ENCODE data around the gene ABLIM2. TPM values are rescaled to one million over a fixed set of nuclear protein-coding genes. Genes with fewer than 3 reads are reported as not detected.
A peak's percentile ranks its signal among the peaks of the same experiment; 100 is the strongest.

Gene ABLIM2
- total and polyA plus RNA-seq, 10 of the 15 experiments (the other 5 are each of a cell fraction or from before 2014, with no cell fraction given): 0.03 to 0.15 (median 0.05) TPM; not detected in 7

- TF ChIP-seq ZNF622 (IDR thresholded peaks at IDR 0.05): no peak
- TF ChIP-seq SUZ12 (IDR thresholded peaks at IDR 0.05; ENCODE audit: unreplicated experiment): peak; percentile 42
Measured at GRCh38 chr4:7939377-7940108, 219.1 kb downstream of the ABLIM2 start, which contains the start of gene AFAP1. Gene AFAP1 (minus strand): TSS chr4:7939861. CDS start chr4:7872078, 67,783 bp downstream.

GRCh38 chr4:7938609-7939376, 219.8 kb downstream of the ABLIM2 start:
- ChIA-PET CTCF (no interaction called here), POLR2A (no interaction called here)
- TF ChIP-seq ZNF622 (IDR thresholded peaks at IDR 0.05): no peak
- no peak for TF ChIP-seq BHLHE40 (IDR thresholded peaks at IDR 0.05; ENCODE audit: borderline replicate concordance in 1 of 2, low read depth in 2 of 2, low read length in 1 of 2)
- no peak for TF ChIP-seq NR2C1 (IDR thresholded peaks at IDR 0.05)
- TF ChIP-seq NBN (IDR thresholded peaks at IDR 0.05): no peak
- no peak for TF ChIP-seq GABPA (IDR thresholded peaks at IDR 0.05; ENCODE audit: low read depth)
- no peak for TF ChIP-seq ATF7 (IDR thresholded peaks at IDR 0.05; ENCODE audit: low read depth)
- TF ChIP-seq HDAC2 (IDR thresholded peaks at IDR 0.05): no peak
- no peak for TF ChIP-seq JUND (IDR thresholded peaks at IDR 0.05; ENCODE audit: low read depth, low read length)
- TF ChIP-seq SRF (IDR thresholded peaks at IDR 0.05; ENCODE audit: low read depth in 2 of 2, low read length in 2 of 2): no peak
- TF ChIP-seq SUZ12 (IDR thresholded peaks at IDR 0.05; ENCODE audit: unreplicated experiment): no peak
- TF ChIP-seq NR2F1 (conservative IDR thresholded peaks at IDR 0.05): no peak
- TF ChIP-seq KLF5 (IDR thresholded peaks at IDR 0.05; ENCODE audit: partially characterized antibody): no peak
- no peak for TF ChIP-seq MYB (IDR thresholded peaks at IDR 0.05; ENCODE audit: borderline replicate concordance, low read depth, low read length)
- TF ChIP-seq CBFB (IDR thresholded peaks at IDR 0.05; ENCODE audit: low read depth): no peak
- TF ChIP-seq ELK1 (IDR thresholded peaks at IDR 0.05; ENCODE audit: low read depth, low read length): no peak
- no peak for TF ChIP-seq POU2F2 (IDR thresholded peaks at IDR 0.05; ENCODE audit: borderline replicate concordance, low read depth, low read length)

More at GRCh38 chr4:7939377-7940108, 219.1 kb downstream of the ABLIM2 start, which contains the start of gene AFAP1:
- H3K4me1 ChIP-seq (ENCODE audit: control insufficient read depth, insufficient read depth, low read length): no peaks in the 10 kb centered on the region; the same call in 1 of the 2 replicates
- no peak within 1 kb of the TSS for H3K9ac ChIP-seq (ENCODE audit: control insufficient read depth, insufficient read depth, low read length)
- WGBS (ENCODE audit: insufficient coverage, insufficient replicate concordance, low lambda C conversion rate, missing lambda C conversion rate): 60% methylated on average over 48 of the region's 96 CpGs
- intact Hi-C loops (cut with micrococcal nuclease; ENCODE audit: unreplicated experiment): no loop called here
- ChIA-PET RAD21 (ENCODE audit: unreplicated experiment) (no interaction called here), CTCF (no interaction called here), SMC1A (ENCODE audit: uncharacterized antibody, unreplicated experiment) (no interaction called here), POLR2A (no interaction called here)
- H3K79me2 ChIP-seq (ENCODE audit: control insufficient read depth, insufficient read depth, low read length): no peaks in the 10 kb centered on the region
- no peak within 1 kb of the TSS for H3K27ac ChIP-seq (ENCODE audit: control insufficient read depth, insufficient read depth)
- in situ Hi-C loops (cut with MboI): no loop called here
- peak within 1 kb of the TSS; percentile 61; the same call in 1 of the 2 replicates for H3K4me3 ChIP-seq
- no TSS peak for BruUV-seq (replicated peaks)
- peak within 1 kb of the TSS; percentile 31 for H2AFZ ChIP-seq (ENCODE audit: control insufficient read depth, low read depth, low read length)
- H4K20me1 ChIP-seq (ENCODE audit: control insufficient read depth, insufficient read depth): no peaks in the 10 kb centered on the region
- FAIRE-seq (no peak), ATAC-seq (peak; percentile 48), DNase-seq (ENCODE audit: low read depth, low spot score) (no peak)
- H3K4me2 ChIP-seq (ENCODE audit: control insufficient read depth, insufficient read depth): peak within 1 kb of the TSS; percentile 82
- no peaks in the 10 kb centered on the region for H3K36me3 ChIP-seq (ENCODE audit: control insufficient read depth in 2 of 2, insufficient read depth in 2 of 2, low read length in 1 of 2)
- no peaks in the 10 kb centered on the region for H3K9me3 ChIP-seq (replicated peaks; ENCODE audit: control insufficient read depth, insufficient read depth, low read length)
- H3K27me3 ChIP-seq (replicated peaks in 1 of 2; ENCODE audit: control insufficient read depth in 2 of 2, insufficient read depth in 2 of 2, low read length in 1 of 2): peaks cover 0 to 8% of the 10 kb centered on the region in 2 experiments; a peak in 3 of 4 replicates

More at GRCh38 chr4:7938609-7939376, 219.8 kb downstream of the ABLIM2 start:
- 47% methylated on average over 65 of the region's 75 CpGs for WGBS (ENCODE audit: insufficient coverage, insufficient replicate concordance, low lambda C conversion rate, missing lambda C conversion rate)
- Histone ChIP-seq H3K4me1 (ENCODE audit: control insufficient read depth, insufficient read depth, low read length) (no peaks in the 10 kb centered on the region; the same call in 1 of the 2 replicates), H3K9ac (ENCODE audit: control insufficient read depth, insufficient read depth, low read length) (no peak overlapping the region), H3K36me3 (ENCODE audit: control insufficient read depth in 2 of 2, insufficient read depth in 2 of 2, low read length in 1 of 2) (no peaks in the 10 kb centered on the region), H4K20me1 (ENCODE audit: control insufficient read depth, insufficient read depth) (no peaks in the 10 kb centered on the region), H3K9me3 (replicated peaks; ENCODE audit: control insufficient read depth, insufficient read depth, low read length) (no peaks in the 10 kb centered on the region), H3K27ac (ENCODE audit: control insufficient read depth, insufficient read depth) (no peak overlapping the region), H3K4me2 (ENCODE audit: control insufficient read depth, insufficient read depth) (peak overlapping the region; percentile 82), H3K27me3 (replicated peaks in 1 of 2; ENCODE audit: control insufficient read depth in 2 of 2, insufficient read depth in 2 of 2, low read length in 1 of 2) (peaks cover 0 to 8% of the 10 kb centered on the region in 2 experiments; a peak in 3 of 4 replicates), H2AFZ (ENCODE audit: control insufficient read depth, low read depth, low read length) (no peak overlapping the region), H3K4me3 (no peak overlapping the region), H3K79me2 (ENCODE audit: control insufficient read depth, insufficient read depth, low read length) (no peaks in the 10 kb centered on the region)
- intact Hi-C loops (cut with micrococcal nuclease; ENCODE audit: unreplicated experiment) (no loop called here), in situ Hi-C loops (cut with MboI) (no loop called here)
- no TSS peak for BruUV-seq (replicated peaks)
- SMC1A ChIA-PET (ENCODE audit: uncharacterized antibody, unreplicated experiment): no interaction called here
- RAD21 ChIA-PET (ENCODE audit: unreplicated experiment): no interaction called here
- DNase-seq (ENCODE audit: low read depth, low spot score) (no peak), ATAC-seq (no peak), FAIRE-seq (no peak)
